Stimulated activated CD8-positive, alpha-beta memory T cell treated with anti-CD3 and anti-CD28 coated beads, Interleukin-7, amount 100 ng/mL, for 4 hours (primary cell): ENCODE measurements around the gene DBNDD1.
A peak's percentile ranks its signal among the peaks of the same experiment; 100 is the strongest.
"Not testable (repeated sequence)": the region's sequence is repeated elsewhere in the genome, so short reads cannot be mapped to it uniquely, and the experiment has no call there.

Experiments used
- DNase-seq, 2 donors: peaks; one replicate each; pipeline ENCODE4 v3.0.0-alpha.2; 2020; ENCODE audit warnings: low read depth in 2 of 2

The DBNDD1 gene, protein sequence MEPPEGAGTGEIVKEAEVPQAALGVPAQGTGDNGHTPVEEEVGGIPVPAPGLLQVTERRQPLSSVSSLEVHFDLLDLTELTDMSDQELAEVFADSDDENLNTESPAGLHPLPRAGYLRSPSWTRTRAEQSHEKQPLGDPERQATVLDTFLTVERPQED

GRCh38 chr16:90018652-90019542, at the start of gene DBNDD1:
Gene DBNDD1, minus strand, starts transcription at chr16:90019456. Its CDS starts 115 bp downstream, at chr16:90019341.
- peak in 1 of 2 donors; percentile 31 for DNase-seq

- DNase-seq, result no peak
Observed at GRCh38 chr16:90061437-90061836, 42.2 kb upstream of the DBNDD1 start.

GRCh38 chr16:90057738-90058173, 38.5 kb upstream of the DBNDD1 start:
- DNase-seq, result peak in 1 of 2 donors; percentile 20

DNA sequence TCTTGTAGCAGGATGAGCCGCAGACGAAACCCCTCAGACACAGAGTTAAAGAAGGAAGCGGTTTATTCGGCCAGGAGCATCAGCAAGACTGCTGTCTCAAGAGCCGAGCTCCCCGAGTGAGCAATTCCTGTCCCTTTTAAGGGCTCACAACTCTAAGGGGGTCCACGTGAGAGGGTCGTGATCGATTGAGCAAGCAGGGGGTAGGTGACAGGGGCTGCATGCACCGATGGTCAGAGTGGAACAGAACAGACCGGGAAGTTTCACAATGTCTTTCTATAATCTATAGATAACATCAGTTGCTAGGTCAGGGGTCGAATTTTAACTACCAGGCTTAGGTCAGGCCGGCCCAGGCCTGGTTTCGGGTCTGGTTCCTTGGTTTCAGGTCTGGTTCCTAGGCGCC, 37.3 kb upstream of the DBNDD1 start:
- not testable (repeated sequence) for DNase-seq

- no peak for DNase-seq
Observed at GRCh38 chr16:90055371-90055770, 36.1 kb upstream of the DBNDD1 start.

- no peak for DNase-seq
Observed at GRCh38 chr16:90054554-90054953, 35.3 kb upstream of the DBNDD1 start.

- DNase-seq, result no peak
Observed at GRCh38 chr16:90053902-90054500, 34.7 kb upstream of the DBNDD1 start.

DNA sequence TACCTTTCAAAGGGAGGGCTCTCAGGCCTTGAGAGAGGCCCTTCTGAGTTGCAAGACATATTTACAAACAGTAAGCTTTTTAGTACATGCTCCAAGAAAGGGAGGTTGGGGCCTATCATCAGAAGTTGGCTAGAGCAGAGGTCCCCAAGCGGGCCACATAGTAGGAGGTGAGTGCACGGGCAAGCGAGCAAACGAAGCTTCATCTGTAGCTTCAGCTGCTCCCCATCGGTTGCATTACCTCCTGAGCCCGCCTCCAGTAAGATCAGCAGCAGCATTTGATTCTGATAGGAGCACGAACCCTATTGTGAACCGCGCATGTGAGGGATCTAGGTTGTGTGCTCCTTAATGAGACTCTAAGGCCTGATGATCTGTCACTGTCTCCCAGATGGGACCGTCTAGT, 31.7 kb upstream of the DBNDD1 start:
- no peak for DNase-seq

GRCh38 chr16:90048737-90049330, 29.6 kb upstream of the DBNDD1 start:
- no peak for DNase-seq

GRCh38 chr16:90048347-90048722, 29.1 kb upstream of the DBNDD1 start:
- no peak for DNase-seq

DNA sequence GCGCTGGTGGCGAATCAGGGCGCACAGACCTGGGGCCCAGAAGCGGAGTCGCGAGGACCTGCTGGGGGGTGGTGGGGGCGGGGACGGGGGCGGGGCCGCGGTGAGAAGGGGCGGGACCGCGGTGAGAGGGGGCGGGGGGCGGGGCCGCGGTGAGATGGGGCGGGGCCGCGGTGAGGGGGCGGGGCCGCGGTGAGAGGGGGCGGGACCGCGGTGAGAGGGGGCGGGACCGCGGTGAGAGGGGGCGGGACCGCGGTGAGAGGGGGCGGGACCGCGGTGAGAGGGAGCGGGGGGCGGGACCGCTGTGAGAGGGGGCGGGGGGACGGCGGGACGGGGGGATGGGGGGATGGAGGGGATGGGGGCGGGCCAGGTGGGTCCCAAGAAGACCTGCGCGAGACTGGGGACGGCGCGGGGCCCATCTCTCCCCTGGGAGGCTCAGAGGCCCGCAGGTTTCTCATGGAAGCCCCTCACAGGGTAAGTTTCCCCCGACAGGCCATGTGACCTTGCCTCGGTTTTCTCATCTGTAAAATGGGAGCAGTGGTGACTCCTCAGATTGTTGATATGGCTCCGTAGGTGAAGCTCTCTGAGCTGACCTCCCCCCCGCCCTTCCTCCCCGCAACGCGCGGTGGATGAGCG, 28.6 kb upstream of the DBNDD1 start:
- DNase-seq, result no peak

- no peak for DNase-seq
Observed at GRCh38 chr16:90046971-90047713, 27.9 kb upstream of the DBNDD1 start.

- no peak for DNase-seq
Observed at GRCh38 chr16:90046122-90046970, 27.1 kb upstream of the DBNDD1 start.

GRCh38 chr16:90044111-90044551, 24.9 kb upstream of the DBNDD1 start:
- DNase-seq, result no peak

GRCh38 chr16:90043526-90043925, 24.3 kb upstream of the DBNDD1 start:
- DNase-seq, result no peak

GRCh38 chr16:90042946-90043514, 23.8 kb upstream of the DBNDD1 start:
- no peak for DNase-seq

GRCh38 chr16:90041896-90042473, 22.7 kb upstream of the DBNDD1 start:
- DNase-seq, result no peak

DNA sequence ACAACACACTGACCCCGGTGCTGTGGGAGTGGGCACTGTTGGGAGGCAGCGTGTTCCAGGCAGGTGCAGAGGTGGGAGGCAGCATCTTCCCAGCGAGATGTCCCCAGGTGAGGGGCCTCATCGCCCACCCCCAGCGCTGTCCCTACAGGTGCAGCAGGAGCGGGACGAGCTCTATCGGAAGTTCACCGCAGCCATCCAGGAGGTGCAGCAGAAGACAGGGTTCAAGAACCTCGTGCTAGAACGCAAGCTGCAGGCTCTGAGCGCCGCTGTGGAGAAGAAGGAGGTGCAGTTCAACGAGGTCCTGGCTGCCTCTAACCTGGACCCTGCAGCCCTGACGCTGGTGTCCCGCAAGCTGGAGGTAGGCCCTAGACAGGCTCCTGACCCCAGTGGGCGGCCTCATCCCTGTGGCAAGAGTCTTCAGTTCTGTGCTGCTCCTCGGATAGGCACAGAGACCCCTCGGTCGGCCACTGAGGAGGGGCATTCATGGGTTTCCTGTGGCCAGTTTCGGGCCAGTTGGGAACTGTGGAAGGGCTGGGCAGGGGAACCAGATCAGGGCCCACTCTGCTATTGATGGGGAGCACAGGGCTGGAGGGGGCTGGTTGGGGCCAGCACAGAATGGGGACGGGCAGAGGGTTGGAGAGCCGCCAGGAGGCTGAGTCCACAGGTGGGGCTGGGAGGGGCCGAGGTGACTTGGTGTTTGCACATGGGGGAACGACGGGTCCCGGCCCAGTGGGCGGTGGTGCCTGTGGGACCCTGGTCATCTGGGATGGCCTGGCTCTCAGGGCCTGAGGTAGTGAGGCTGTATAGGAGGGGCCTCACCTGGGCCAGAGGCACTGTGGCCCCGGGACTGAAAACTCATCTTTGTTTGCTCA, 21.1 kb upstream of the DBNDD1 start:
- DNase-seq, result no peak
